SU-DHL-6 (cell line): ENCODE results near the gene OGDH.

ENCODE experiments used
- EZH2phosphoT487 ChIP-seq: fragments of 200-600 bp; sonication (generic), shearing (Covaris generic); conservative IDR thresholded peaks from 2 replicates; pipeline ENCODE4 v1.6.1; 2018; ENCODE audit warnings: mild to moderate bottlenecking, antibody characterized with exemption, low read length, moderate library complexity, mixed read lengths
- TF ChIP-seq, protein P1 (sequence below): fragments of 200-600 bp; sonication (generic); IDR thresholded peaks from one replicate; pipeline ENCODE4 v1.5.1; 2017; ENCODE audit warnings: antibody characterized with exemption, mild to moderate bottlenecking, low read length, moderate library complexity; ENCODE audit not compliant: insufficient read depth, poor library complexity, severe bottlenecking

DNA sequence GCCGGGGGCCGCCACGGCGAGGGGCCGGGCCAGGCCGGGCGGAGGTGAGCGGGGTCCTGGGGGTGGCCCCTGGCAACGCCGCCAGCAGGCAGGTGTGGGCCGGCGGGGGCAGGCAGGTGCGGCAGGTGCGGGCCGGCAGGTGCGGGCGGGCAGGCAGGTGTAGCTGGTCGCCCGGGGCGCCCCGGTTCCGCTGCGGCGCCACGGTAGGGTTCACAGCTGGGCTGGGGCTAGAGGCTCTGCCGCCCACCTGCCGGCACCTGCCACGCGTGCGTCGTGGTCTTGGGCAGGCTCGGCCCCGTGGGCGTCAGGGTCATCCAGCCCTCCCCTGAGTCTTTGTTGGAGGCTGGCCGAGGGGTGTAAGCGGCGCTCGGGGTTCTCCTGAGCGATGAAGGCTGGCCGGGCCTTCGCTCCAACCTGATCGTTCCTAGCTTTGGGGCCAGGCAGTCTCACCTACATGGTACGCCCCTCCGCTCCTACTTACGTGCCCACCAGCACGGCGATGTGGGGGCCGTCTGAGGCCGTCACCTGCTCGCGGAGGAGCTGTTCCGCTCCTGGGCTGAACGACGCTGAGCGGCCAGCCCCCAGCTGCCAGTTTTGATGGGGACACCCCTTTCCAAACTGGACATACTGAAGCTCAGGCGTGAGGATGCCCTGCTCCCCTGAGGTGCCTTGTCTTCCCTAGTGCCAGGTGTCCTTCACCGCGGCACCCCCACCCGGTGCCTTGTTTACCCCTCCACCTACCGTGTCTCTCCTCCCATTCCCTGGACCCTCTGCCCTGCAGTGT, 142.7 kb downstream of the OGDH start:
- TF ChIP-seq, protein P1, sequence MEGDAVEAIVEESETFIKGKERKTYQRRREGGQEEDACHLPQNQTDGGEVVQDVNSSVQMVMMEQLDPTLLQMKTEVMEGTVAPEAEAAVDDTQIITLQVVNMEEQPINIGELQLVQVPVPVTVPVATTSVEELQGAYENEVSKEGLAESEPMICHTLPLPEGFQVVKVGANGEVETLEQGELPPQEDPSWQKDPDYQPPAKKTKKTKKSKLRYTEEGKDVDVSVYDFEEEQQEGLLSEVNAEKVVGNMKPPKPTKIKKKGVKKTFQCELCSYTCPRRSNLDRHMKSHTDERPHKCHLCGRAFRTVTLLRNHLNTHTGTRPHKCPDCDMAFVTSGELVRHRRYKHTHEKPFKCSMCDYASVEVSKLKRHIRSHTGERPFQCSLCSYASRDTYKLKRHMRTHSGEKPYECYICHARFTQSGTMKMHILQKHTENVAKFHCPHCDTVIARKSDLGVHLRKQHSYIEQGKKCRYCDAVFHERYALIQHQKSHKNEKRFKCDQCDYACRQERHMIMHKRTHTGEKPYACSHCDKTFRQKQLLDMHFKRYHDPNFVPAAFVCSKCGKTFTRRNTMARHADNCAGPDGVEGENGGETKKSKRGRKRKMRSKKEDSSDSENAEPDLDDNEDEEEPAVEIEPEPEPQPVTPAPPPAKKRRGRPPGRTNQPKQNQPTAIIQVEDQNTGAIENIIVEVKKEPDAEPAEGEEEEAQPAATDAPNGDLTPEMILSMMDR = no peak
- no peak for TF ChIP-seq EZH2phosphoT487
